Ecto neural progenitor cell (in vitro differentiated cells): ENCODE data around the gene PRKX.
A peak's percentile ranks its signal among the peaks of the same experiment; 100 is the strongest.
"Not testable (repeated sequence)": the region's sequence is repeated elsewhere in the genome, so short reads cannot be mapped to it uniquely, and the experiment has no call there.

Source experiments
- DNase-seq: peaks from one replicate; pipeline ENCODE4 v3.0.0-alpha.2; 2018; ENCODE audit warnings: low spot score

The PRKX gene

DNA sequence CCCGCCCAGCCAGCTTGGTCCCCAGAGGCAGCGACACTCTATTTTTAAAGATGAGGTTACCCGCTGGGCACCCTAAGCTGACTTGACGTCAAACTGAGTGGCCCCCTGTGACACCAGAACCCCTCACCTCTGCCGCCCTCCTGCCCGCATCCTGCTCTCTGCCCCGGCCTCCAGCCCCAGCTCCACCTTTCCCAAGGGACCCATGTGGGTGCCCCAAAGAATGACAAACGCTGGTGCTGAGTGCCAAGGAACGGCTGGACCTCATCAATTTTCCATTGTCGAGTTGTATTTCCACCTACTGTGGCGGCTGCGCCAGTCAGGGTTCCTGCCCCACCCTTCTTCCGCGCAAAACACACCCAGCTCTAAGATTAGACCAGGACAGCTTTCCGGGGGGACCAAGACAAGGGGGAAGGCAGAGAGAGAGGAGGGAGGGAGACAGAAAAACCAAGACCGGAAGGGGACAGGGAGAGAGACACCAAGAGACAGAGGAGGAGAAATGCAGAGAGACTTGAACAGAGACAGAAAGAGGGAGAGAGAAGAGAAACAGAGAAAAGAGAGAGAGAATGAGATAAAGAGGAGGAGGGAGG, 2.0 kb downstream of the PRKX start:
- no peak for DNase-seq

DNA sequence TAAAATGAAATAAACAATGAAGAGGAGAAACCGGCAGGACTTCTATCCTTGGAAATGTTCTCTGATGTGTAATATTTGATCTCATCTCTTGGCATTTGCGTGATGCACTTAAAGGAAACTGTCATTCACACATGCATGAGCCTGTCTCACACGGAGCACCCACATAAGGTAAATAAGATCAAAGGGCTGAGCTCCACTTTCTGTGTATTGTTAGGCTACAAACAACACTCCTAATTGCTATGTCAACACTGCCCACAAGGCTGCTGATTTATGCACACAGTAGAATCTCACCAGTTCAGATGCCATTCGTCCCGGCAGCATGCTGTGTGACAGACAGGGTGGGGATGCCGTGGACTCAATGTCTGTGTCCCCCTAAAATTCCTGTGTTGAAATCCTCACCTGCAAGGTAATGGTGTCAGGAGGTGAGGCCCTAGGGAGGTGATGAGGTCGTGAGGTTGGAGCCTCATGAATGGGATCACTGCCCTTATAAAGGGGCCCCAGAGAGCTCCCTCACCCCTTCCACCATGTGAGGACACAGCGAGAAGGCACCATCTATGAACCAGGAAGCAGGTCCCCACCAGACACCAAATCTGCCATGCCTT, 5.7 kb downstream of the PRKX start:
- not testable (repeated sequence) for DNase-seq

DNA sequence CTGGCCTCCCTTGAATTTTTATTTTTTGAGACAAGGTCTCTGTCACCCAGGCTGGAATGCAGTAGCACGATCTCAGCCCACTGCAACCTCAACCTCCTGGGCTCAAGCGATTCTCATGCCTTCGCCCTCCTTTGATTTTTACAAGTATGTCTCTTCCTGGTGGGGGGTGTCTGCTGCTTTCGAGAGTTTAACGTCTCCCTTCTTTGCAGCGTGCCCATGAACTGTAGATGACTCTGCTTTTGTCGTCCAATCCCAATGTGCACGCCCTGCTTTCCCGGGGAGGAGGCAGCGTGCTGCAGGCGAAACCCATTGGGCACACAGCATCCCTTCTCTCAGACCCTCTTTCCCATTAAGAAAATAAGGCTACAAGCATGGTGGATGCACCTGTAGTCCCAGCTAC, 7.0 kb downstream of the PRKX start:
- DNase-seq = no peak

DNA sequence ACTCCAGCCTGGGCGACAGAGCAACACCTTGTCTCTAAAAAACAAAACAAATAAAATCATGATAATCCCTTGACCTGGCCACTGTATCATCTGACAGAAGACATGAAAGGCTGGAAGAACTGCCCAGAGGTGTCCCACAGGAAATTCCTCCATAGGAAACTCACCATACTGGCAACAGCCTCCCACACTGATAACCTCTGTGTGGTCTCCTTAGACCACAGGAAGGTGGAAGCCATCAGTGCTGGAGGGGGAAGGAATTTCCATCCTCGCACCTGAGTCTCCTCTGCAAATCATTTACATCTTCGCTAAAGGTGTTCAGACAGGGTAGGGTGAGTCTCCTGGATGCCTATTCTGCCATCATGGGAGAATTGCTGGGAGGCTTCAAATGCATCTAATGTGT, 10.2 kb downstream of the PRKX start:
- not testable (repeated sequence) for DNase-seq

DNA sequence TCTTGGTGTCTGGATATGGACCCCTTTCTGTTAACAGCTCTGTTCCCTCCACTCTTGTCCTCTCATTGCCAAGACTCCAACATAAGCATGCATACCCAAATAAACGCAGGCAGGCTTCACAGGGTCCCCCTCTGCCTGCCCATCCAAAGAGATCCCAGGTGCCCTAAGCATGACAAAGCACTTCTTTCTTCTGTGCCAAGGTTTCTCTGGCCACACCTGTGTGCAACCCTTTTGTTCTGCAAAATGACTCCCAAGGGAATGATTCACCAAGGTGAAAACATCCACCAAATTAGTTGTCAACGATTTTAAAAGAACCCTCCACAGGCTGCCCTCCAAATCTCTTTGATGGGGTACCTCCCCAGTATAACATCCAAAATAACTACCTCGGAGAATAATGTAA, 11.4 kb downstream of the PRKX start:
- DNase-seq = not testable (repeated sequence)

DNA sequence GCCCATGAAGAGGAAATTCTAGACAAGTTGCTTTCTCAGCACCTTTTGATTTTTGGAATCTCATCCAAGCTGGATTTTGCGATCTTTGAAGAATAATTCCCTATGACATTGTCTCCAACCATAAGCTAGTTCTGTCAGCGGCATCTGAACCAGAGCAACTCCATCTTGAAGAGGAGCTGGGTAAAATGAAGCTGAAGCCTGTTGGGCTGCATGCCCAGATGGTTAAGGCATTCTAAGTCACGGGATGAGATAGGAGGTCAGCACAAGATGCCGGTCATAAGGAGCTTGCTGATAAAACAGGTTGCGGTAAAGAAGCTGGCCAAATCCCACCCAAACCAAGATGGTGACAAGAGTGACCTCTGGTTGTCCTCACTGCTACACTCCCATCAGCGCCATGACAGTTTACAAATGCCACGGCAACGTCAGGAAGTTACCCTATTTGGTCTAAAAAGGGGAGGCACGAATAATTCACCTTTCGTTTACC, 12.0 kb downstream of the PRKX start:
- DNase-seq = not testable (repeated sequence)

DNA sequence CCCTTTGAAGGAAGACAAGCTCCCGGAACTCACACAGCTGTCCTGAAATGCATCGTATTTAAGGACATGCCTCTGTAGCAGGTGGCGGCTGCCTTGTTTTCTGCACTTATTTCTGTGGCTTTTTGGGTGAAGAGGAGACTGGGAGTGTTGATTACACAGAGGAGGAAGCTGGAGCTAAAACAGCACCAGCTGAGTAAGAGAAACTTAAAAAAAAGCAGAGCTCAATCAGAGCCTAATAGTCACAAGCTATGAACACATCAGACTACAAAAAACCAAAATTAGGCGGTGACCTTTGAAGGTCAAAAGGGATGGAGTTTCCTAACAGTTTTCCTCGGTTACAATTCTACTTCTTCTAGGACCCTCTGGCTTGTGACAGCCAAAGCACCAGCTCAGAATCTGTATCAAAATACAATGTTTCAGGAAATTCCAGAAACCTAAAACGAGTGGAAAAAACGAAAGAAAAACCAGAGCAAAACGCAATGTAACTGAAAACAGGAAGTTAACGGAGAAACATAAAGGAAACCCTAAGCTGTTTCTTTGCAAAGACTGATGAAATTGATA, 13.5 kb downstream of the PRKX start:
- DNase-seq = no peak

DNA sequence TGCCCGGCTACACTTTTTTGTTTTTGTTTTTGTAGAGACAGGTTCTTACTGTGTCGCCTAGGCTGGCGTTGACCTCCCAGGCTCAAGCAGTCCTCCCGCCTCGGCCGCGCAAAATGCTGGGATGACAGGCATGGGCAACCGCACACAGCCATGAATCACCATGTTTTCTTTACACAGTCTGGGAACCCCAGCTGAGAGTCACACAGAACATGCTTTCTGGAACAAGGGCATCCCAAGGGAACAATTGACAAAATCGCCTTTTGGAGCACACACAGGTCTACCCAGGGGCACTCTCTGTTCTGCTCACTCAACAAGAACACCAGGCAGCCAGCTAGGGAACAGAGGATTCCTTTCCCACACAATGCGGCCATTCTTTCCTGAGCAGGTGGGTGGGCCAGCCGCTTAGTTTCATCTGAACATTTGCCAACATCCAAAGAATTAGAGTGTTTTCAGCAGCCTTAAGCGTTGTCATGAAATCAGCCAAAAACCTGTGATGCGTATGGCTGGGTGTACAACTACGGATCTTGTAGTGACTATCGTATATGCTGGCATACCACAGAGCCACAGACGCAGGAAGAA, 15.7 kb downstream of the PRKX start:
- DNase-seq = peak; percentile 59

DNA sequence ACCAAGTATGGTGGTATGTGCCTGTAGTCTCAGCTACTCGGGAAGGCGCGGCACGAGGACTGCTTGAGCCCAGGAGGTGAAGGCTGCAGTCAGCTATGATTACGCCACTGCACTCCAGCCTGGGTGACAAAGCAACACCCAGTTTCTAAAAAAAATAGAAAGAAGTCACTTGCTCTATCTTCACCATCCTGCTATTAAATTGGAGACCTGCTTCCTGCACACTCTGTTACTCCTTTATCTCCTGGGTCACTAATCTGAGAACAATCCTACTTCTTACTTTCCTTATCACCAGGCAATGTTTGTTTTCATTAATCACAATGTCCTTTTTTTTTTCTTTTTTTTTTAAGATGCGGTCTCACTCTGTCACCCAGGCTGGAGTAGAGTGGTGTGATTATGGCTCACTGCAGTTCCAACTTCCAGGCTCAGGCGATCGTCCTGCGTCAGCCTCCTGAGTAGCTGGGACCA, 16.2 kb downstream of the PRKX start:
- DNase-seq = no peak

DNA sequence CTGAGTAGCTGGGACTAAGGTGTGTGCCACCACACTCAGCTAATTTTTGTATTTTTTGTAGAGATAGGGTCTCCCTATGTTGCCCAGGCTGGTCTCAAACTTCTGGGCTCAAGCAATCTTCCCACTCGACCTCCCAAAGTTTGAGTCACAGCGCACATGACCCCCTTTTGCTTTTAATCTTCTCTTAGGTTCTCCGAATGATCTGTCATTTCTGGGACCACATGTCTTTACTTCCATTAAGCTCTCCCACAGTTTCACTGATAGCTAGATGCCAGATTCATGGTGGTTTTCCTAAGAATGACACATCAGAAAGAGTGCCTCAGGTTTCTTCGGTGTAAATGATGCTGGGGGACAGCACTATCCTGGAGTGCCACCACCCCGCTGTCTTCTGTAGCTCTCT, 17.9 kb downstream of the PRKX start:
- no peak for DNase-seq

DNA sequence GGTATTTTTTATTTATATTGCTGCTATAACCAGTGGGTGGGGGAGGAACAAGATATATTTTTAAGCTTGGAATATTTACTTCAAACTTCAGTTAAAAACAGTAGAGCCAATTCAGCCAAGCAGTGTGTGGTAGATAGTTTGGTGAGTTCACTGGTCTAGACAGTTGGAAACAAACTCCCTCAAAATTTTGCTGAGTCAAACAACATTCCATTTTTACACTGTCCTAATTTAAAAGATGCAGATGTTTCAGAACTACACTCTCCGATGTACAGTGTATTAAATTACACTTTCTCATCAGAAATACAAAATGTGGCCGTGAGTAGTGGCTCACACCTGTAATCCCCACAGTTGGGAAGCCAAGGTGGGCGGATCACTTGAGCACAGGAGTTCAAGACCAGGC, 23.3 kb downstream of the PRKX start:
- no peak for DNase-seq

DNA sequence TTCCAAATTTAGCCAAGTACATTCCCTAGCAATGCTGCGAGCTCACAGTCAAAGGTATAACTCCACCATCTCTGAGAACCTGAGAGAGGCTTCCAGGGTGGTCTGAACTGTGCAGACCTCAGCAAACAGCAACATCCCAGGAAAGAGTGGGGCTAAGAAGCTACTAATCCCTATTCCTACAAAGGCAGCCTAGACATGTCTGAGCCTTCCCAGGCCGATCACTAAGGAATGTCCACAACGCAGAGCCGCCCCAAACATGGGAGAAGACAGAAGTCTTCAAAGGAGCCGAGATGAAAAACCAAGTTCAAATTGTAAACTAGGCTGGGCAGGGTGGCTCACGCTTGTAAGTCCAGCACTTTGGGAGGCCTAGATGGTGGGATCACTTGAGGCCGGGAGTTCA, 30.2 kb downstream of the PRKX start:
- DNase-seq = not testable (repeated sequence)

DNA sequence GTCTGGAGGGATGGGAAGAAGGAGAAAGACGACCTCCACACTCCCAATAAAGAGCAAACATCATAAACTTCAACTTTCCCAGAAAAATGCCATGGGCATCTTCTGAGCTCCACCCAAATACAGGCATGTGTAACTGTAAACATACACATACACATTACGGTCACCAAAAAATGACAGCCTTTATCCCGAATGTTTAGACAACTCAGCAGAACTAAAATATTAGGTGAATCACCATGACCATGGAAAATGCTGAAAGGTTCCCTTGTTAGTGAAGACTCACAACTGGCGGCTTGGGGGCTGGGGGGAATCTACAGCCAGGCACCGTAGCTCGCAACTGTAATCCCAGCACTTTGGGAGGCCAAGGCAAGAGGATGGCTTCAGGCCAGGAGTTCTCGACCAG, 33.0 kb downstream of the PRKX start:
- no peak for DNase-seq

DNA sequence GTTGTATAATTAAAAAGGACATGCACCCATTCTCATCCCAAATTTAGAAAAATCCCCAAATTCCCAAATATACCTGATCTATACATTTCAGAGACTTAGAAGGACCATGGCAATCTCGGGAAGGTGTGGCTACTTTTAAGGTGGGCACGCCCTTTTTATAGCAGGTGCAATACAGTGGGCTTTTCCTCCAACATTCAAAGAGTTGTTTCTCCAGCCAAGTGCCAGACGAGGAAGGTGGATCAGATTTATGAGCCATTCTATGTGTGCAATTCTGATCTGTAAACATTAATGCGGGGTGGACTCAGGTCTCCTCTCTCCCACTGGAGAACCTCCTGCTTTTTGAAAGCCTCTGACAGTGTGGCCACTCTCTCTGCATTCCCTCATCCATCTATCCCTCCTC, 33.8 kb downstream of the PRKX start:
- DNase-seq = no peak

DNA sequence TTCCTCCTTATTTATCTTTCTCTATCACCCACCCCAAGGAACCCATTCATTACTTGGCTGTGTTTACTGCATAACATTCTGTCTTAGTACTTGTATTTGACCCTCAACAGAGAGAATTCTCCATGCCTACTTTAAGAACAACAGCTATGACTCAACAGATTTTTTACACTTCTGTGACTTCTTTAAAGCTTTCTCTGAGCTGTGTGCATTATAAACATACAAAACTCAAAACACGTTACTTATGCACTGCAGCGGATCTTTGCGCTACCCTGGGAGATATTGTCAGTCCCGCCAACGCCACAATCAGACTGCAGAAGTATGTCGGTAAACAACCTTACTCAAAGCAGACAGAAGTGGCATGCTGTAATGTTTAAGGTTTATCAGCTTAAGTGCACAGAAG, 35.1 kb downstream of the PRKX start:
- no peak for DNase-seq

DNA sequence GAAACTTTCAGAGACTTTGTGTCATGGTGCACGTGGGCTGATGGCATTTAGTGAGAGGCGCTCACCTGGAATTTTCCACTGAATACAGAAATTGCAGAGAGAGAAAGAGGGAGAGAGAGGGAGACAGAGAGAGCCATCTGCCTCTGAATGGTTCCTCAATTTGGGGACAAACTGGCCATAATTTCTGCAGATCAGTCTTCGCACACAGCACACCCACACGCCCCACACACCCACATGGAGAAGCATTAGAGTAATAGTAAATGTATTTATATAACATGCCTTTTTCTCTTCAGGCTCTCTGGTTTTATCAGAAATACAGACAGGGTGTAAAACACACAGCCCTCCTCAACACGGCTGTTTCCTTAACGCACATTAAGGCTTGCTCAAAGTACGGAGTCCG, 38.6 kb downstream of the PRKX start:
- no peak for DNase-seq

DNA sequence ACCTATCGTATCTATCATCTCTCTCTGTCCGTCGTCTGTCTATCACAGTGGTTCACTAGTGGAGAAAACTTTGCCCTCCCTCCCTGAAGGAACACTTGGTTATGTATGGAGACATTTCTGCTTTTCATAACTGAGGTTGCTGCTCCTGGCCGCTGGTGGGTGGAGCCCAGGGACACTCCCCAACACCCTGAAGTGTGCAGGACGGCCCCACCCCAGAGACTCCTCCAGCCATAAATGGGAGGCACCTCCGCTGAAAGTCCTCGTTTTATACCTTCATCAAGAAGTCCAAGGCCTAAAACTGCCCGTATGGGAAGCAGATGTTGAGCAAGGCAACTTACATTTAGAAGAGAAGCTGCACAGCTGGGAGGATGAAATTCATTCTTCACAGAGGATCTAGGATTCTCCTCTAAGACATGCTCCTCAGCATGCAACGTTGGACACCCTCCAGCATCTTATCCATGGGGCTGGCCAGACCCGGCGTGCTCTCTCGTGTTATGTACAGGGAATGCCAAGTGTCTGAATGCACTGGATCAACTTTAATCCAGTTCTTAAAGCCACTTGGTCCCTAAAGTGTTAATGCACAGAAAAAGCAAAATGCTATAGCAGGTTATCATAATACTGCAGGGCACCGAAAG, 43.5 kb downstream of the PRKX start:
- no peak for DNase-seq

DNA sequence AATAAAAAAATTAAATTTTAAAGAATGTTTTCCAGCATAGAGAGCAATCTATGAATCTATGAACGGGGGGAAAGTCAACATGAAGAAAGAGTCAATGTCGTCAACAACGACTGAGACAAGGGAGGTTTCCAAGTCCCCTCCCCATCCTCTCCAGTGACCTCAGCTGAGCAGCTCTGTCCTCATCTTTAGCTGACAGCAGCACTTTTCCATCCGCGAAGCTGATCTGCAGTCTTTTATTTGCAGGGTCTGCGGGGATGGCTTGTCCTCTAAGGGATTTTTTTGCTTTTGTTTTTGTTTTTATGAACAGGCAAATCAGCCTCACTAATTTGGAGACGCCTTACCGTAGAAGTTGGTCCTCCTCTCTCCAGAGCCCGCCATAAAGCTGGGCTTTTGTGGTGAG, 46.5 kb downstream of the PRKX start:
- no peak for DNase-seq

DNA sequence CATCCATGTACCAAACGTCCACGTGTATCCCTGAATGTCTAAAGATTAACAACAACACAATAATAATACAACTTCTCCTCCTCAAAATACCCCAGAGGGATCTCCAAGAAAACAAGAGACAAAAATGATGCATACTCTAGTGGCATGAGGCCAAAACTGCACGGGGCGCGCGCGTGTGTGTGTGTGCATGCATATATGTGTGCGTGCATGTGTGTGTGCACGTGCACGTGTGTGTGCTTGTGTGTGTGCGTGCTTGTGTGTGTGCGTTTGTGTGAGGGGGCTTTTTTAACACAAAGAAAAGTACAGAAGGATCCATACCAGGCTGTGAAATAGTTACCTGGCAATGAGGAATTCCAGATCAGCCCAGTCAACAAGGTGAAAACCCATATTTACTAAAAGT, 48.5 kb downstream of the PRKX start:
- no peak for DNase-seq

DNA sequence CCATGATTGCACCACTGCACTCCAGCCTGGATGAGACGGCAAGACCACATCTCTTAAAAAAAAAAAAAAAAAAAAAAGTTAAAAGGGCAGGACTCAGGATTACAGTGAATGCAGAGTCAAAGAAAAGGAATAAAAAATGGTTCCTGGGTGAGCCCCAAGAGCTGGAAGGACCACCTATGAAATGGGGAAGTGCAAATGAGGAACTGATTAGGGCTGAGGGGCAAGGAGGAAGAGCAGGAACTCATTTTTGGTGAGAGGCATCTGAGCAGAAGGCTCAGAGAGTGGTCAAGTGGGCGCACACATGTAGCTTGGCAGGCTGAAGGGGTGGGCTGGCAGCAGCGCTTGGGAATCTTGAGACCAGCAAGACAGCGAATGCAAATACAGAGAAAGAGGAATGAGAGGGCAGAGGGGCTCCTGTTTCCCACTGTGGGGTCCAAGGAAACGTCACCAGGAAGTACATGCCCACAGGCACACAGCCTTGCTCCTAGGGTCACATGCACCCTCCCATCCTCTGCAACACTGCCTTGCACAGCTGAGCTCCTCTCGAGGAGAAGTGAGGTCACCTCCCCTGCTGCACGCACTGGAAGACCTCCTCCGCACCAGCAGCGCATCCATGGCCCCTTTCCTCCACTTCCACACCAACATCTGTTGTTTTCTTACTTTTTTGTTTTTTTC, 49.7 kb downstream of the PRKX start:
- DNase-seq = not testable (repeated sequence)

DNA sequence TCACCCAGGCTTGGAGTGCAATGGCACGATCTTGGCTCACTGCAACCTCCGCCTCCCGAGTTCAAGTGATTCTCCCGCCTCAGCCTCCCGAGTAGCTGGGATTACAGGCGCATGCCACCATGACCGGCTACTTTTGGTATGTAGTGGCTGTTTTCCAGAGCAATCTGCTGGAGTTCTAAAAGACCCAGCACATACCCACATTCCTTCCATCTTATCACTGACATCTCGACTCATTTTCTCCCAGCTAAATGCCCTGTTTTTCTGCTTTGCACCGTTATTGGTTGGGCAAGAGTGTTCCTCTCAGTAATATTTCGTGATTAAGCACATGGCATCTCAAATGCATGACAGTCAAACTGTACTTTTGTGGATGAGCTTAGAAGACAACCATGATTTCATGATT, 53.7 kb downstream of the PRKX start:
- no peak for DNase-seq

DNA sequence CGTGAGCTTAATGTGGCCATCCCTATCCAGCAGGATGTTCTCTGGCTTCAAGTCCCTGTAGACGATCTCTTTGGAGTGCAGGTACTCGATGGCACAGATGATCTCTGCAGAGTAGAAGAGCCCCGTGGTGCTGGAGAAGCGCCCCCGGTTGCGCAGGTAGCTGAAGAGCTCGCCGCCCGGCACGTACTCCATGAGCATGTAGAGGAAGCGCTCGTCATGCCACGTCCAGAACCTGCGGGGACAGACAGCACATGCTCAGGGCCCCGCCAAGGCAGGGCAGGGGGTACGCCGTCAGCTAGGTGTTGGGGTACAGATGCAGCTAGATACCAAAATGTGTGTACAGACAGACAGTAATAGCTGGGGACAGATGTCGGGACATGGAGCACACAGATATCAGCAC, 58.3 kb downstream of the PRKX start:
- DNase-seq = no peak
